Measurements from ENCODE around the gene MARCO. TPM values are rescaled to one million over a fixed set of nuclear protein-coding genes. Genes with fewer than 3 reads are reported as not detected.

The MARCO gene
- total and polyA plus RNA-seq, 4 donors, result 21.8 to 113 (median 61.6) TPM

DNA sequence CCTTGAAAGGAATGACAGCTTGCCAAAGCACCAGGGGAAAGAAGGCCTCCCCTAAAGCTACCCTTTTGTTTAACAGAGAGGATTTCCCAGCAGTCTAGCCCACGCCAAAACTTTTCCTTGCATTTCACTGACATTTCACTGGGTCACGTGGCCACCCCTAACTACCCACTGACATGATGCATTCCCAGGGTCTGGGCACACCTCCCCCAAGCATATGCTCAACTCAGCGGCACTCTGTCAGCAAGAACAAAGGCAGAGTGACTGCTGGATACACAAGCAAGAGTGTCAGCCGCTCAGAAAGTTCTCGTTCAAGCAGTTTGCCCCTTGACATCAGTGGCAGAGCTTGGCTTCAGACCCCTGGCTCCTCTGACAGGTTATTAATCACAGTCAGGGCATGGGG is 34.2 kb upstream of the MARCO start:
- H3K9ac ChIP-seq (ENCODE audit: low read depth in 1 of 2, low read length in 2 of 2), result no peak overlapping the region
- H3K4me1 ChIP-seq (ENCODE audit: control insufficient read depth in 4 of 4, insufficient read depth in 4 of 4, low read length in 3 of 4), result no peaks in the 10 kb centered on the region
- H3K9me3 ChIP-seq (ENCODE audit: control insufficient read depth in 4 of 4, low read length in 3 of 4), result no peaks in the 10 kb centered on the region
- H3K4me3 ChIP-seq (ENCODE audit: low read depth in 1 of 3, low read length in 3 of 3), result no peak overlapping the region
- H3K36me3 ChIP-seq (ENCODE audit: control insufficient read depth in 4 of 4, insufficient read depth in 3 of 4, low read depth in 1 of 4, low read length in 3 of 4), result no peaks in the 10 kb centered on the region
- no peak for DNase-seq (ENCODE audit: low spot score)
- no peak for TF ChIP-seq HNF4A (conservative IDR thresholded peaks at IDR 0.05)
- TF ChIP-seq GABPA (IDR thresholded peaks at IDR 0.05 in 1 of 2, conservative IDR thresholded peaks at IDR 0.05 in 1 of 2), result no peak
- no peak for TF ChIP-seq SP1 (IDR thresholded peaks at IDR 0.05)
- TF ChIP-seq HNF4G (IDR thresholded peaks at IDR 0.05), result no peak
- no peak for TF ChIP-seq MAX (IDR thresholded peaks at IDR 0.05)
- TF ChIP-seq FOXA1 (IDR thresholded peaks at IDR 0.05), result no peak
- no peak for TF ChIP-seq RAD21 (IDR thresholded peaks at IDR 0.05)
- TF ChIP-seq NR2F2 (IDR thresholded peaks at IDR 0.05), result no peak
- no peak for TF ChIP-seq TAF1 (conservative IDR thresholded peaks at IDR 0.05)
- TF ChIP-seq, protein P1, sequence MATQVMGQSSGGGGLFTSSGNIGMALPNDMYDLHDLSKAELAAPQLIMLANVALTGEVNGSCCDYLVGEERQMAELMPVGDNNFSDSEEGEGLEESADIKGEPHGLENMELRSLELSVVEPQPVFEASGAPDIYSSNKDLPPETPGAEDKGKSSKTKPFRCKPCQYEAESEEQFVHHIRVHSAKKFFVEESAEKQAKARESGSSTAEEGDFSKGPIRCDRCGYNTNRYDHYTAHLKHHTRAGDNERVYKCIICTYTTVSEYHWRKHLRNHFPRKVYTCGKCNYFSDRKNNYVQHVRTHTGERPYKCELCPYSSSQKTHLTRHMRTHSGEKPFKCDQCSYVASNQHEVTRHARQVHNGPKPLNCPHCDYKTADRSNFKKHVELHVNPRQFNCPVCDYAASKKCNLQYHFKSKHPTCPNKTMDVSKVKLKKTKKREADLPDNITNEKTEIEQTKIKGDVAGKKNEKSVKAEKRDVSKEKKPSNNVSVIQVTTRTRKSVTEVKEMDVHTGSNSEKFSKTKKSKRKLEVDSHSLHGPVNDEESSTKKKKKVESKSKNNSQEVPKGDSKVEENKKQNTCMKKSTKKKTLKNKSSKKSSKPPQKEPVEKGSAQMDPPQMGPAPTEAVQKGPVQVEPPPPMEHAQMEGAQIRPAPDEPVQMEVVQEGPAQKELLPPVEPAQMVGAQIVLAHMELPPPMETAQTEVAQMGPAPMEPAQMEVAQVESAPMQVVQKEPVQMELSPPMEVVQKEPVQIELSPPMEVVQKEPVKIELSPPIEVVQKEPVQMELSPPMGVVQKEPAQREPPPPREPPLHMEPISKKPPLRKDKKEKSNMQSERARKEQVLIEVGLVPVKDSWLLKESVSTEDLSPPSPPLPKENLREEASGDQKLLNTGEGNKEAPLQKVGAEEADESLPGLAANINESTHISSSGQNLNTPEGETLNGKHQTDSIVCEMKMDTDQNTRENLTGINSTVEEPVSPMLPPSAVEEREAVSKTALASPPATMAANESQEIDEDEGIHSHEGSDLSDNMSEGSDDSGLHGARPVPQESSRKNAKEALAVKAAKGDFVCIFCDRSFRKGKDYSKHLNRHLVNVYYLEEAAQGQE (IDR thresholded peaks at IDR 0.05), result no peak
- TF ChIP-seq ATF3 (IDR thresholded peaks at IDR 0.05), result no peak
- no peak for TF ChIP-seq RXRA (IDR thresholded peaks at IDR 0.05)
- TF ChIP-seq ZBTB33 (IDR thresholded peaks at IDR 0.05), result no peak
- TF ChIP-seq FOXA2 (IDR thresholded peaks at IDR 0.05), result no peak
- TF ChIP-seq CTCF (IDR thresholded peaks at IDR 0.05; ENCODE audit: low read depth, low read length, missing input control), result no peak
- no peak overlapping the region for H3K27ac ChIP-seq (ENCODE audit: low read depth in 1 of 2, low read length in 2 of 2)
- 52% methylated on average over 5 of the region's 5 CpGs for WGBS
- H3K27me3 ChIP-seq (ENCODE audit: control insufficient read depth in 4 of 4, insufficient read depth in 4 of 4, low read length in 3 of 4), result no peaks in the 10 kb centered on the region

- TF ChIP-seq RXRA (IDR thresholded peaks at IDR 0.05), result no peak
- TF ChIP-seq, protein P1 (IDR thresholded peaks at IDR 0.05), result no peak
- no peak for TF ChIP-seq FOXA1 (IDR thresholded peaks at IDR 0.05)
- TF ChIP-seq JUND (IDR thresholded peaks at IDR 0.05), result no peak
- TF ChIP-seq YY1 (IDR thresholded peaks at IDR 0.05), result no peak
- Histone ChIP-seq H3K27ac (ENCODE audit: low read depth in 1 of 2, low read length in 2 of 2) (no peak overlapping the region), H3K9me3 (ENCODE audit: control insufficient read depth in 4 of 4, low read length in 3 of 4) (no peaks in the 10 kb centered on the region), H3K9ac (ENCODE audit: low read depth in 1 of 2, low read length in 2 of 2) (no peak overlapping the region), H3K36me3 (ENCODE audit: control insufficient read depth in 4 of 4, insufficient read depth in 3 of 4, low read depth in 1 of 4, low read length in 3 of 4) (no peaks in the 10 kb centered on the region), H3K27me3 (ENCODE audit: control insufficient read depth in 4 of 4, insufficient read depth in 4 of 4, low read length in 3 of 4) (no peaks in the 10 kb centered on the region), H3K4me1 (ENCODE audit: control insufficient read depth in 4 of 4, insufficient read depth in 4 of 4, low read length in 3 of 4) (no peaks in the 10 kb centered on the region), H3K4me3 (ENCODE audit: low read depth in 1 of 3, low read length in 3 of 3) (no peak overlapping the region)
- DNase-seq (ENCODE audit: low spot score), result no peak
- 83% methylated on average over 4 of the region's 4 CpGs for WGBS
Measured at GRCh38 chr2:118909191-118909590, 32.8 kb upstream of the MARCO start.
